Activated CD8-positive, alpha-beta T cell treated with anti-CD3 and anti-CD28 coated beads, Interleukin-2, amount 10 ng/mL, durations not matched to agents 7 days and 5 days (primary cell): ENCODE results near the gene LSAMP. TPM values are rescaled to one million over a fixed set of nuclear protein-coding genes. Genes with fewer than 3 reads are reported as not detected.
"Not testable (repeated sequence)": the region's sequence is repeated elsewhere in the genome, so short reads cannot be mapped to it uniquely, and the experiment has no call there.

Experiments
- ATAC-seq: fragments of 150-1000 bp; cut with Tn5 transposase; one replicate; pipeline ENCODE4 v1.10.0; 2021; ENCODE audit warnings: moderate library complexity
- CTCF ChIA-PET: fragments of 350-600 bp; sonication (Branson Sonifier 250); formaldehyde crosslinking; loops from one replicate; lab custom pipeline; 2021; ENCODE audit warnings: antibody characterized with exemption; lab: Charles Lee
- POLR2A ChIA-PET: fragments of 350-600 bp; sonication (Branson Sonifier 250); formaldehyde crosslinking; loops from one replicate; lab custom pipeline; 2021; ENCODE audit warnings: antibody characterized with exemption; lab: Charles Lee
- DNase-seq: peaks from one replicate; pipeline ENCODE4 v3.0.0-alpha.2; 2020
- H3K27ac Mint-ChIP-seq: one replicate; pipeline ENCODE4 v1.8.0; 2021; ENCODE audit warnings: mild to moderate bottlenecking, mixed read lengths
- H3K27me3 Mint-ChIP-seq: one replicate; pipeline ENCODE4 v1.8.0; 2021; ENCODE audit warnings: low read depth, mixed read lengths
- H3K36me3 Mint-ChIP-seq: one replicate; pipeline ENCODE4 v1.8.0; 2021; ENCODE audit warnings: low read depth, mixed read lengths
- H3K4me1 Mint-ChIP-seq: one replicate; pipeline ENCODE4 v1.8.0; 2021; ENCODE audit warnings: low read depth, mixed read lengths
- H3K4me3 Mint-ChIP-seq: one replicate; pipeline ENCODE4 v1.8.0; 2021; ENCODE audit warnings: mild to moderate bottlenecking, mixed read lengths
- H3K9me3 Mint-ChIP-seq: one replicate; pipeline ENCODE4 v1.8.0; 2022; ENCODE audit warnings: mixed read lengths; ENCODE audit not compliant: insufficient read depth
- total RNA-seq, 2 experiments: library from RNA; stranded (reverse); gene quantifications; one replicate each; pipeline ENCODE4 v1.2.3, GENCODE V29; 2021

LSAMP gene
- total RNA-seq, 2 experiments from 2014 or later = not detected

- H3K4me1 Mint-ChIP-seq = no peaks in the 10 kb centered on the region
- no peak for DNase-seq
- CTCF ChIA-PET = no interaction called here
- no peak for ATAC-seq
- H3K36me3 Mint-ChIP-seq = no peaks in the 10 kb centered on the region
- no peak overlapping the region for H3K27ac Mint-ChIP-seq
- no peaks in the 10 kb centered on the region for H3K9me3 Mint-ChIP-seq
- POLR2A ChIA-PET = no interaction called here
- no peak overlapping the region for H3K4me3 Mint-ChIP-seq
- H3K27me3 Mint-ChIP-seq = peaks cover 22% of the 10 kb centered on the region
These were observed 644.7 kb downstream of the LSAMP start for GRCh38 chr3:115800489-115801075.

- H3K4me1 Mint-ChIP-seq, H3K36me3 Mint-ChIP-seq, CTCF ChIA-PET, DNase-seq, POLR2A ChIA-PET, H3K9me3 Mint-ChIP-seq, ATAC-seq, H3K27ac Mint-ChIP-seq, H3K4me3 Mint-ChIP-seq: not testable (repeated sequence)
- H3K27me3 Mint-ChIP-seq = peaks cover 22% of the 10 kb centered on the region
These were observed 645.2 kb downstream of the LSAMP start for GRCh38 chr3:115800065-115800464.

GRCh38 chr3:115792206-115792955 is 652.9 kb downstream of the LSAMP start:
- Mint-ChIP-seq H3K9me3 (no peaks in the 10 kb centered on the region), H3K4me3 (peak overlapping the region; percentile 61), H3K4me1 (peaks cover 25% of the 10 kb centered on the region), H3K36me3 (no peaks in the 10 kb centered on the region), H3K27me3 (no peaks in the 10 kb centered on the region), H3K27ac (peak overlapping the region; percentile 93)
- ChIA-PET POLR2A (interaction anchor here (0.6 to 1.0 kb wide), 2 partner anchors 9 to 84 kb away, joined by 3 read pairs; no protein-coding TSS in a partner anchor), CTCF (interaction anchor here (1.1 to 1.7 kb wide), 3 partner anchors 8 to 27 kb away, joined by 4 to 8 read pairs (median 5); no protein-coding TSS in a partner anchor)
- peak; percentile 63 for DNase-seq
- ATAC-seq = peak; percentile 93

- H3K27ac Mint-ChIP-seq = peak overlapping the region; percentile 93
These were observed 653.8 kb downstream of the LSAMP start for GRCh38 chr3:115791271-115792153.

GRCh38 chr3:115790759-115791158 is 654.5 kb downstream of the LSAMP start:
- no peaks in the 10 kb centered on the region for H3K9me3 Mint-ChIP-seq
- no peaks in the 10 kb centered on the region for H3K36me3 Mint-ChIP-seq
- ChIA-PET POLR2A (no interaction called here), CTCF (no interaction called here)
- ATAC-seq (peak; percentile 60), DNase-seq (peak; percentile 39)
- peaks cover 2% of the 10 kb centered on the region for H3K27me3 Mint-ChIP-seq
- H3K4me3 Mint-ChIP-seq = no peak overlapping the region
- H3K4me1 Mint-ChIP-seq = peaks cover 25% of the 10 kb centered on the region
- H3K27ac Mint-ChIP-seq = no peak overlapping the region

More at GRCh38 chr3:115791271-115792153, 653.8 kb downstream of the LSAMP start:
- CTCF ChIA-PET = interaction anchor here (1.1 to 1.7 kb wide), 3 partner anchors 8 to 28 kb away, joined by 4 to 8 read pairs (median 5); no protein-coding TSS in a partner anchor
- DNase-seq, H3K27me3 Mint-ChIP-seq, H3K36me3 Mint-ChIP-seq, H3K9me3 Mint-ChIP-seq, ATAC-seq: not testable (repeated sequence)
- POLR2A ChIA-PET = interaction anchor here (0.6 to 1.0 kb wide), 2 partner anchors 8 to 85 kb away, joined by 3 read pairs; no protein-coding TSS in a partner anchor
- Mint-ChIP-seq H3K4me1 (peaks cover 25% of the 10 kb centered on the region), H3K4me3 (peak overlapping the region; percentile 61)

- ChIA-PET POLR2A (no interaction called here), CTCF (interaction anchor here (0.6 to 1.4 kb wide), 2 partner anchors 30 to 643 kb away, joined by 3 to 5 read pairs; no protein-coding TSS in a partner anchor)
- peaks cover 35% of the 10 kb centered on the region for H3K4me1 Mint-ChIP-seq
- H3K27ac Mint-ChIP-seq = no peak overlapping the region
- no peak overlapping the region for H3K4me3 Mint-ChIP-seq
- no peak for DNase-seq
- H3K27me3 Mint-ChIP-seq = peaks cover 2% of the 10 kb centered on the region
- no peak for ATAC-seq
- no peaks in the 10 kb centered on the region for H3K9me3 Mint-ChIP-seq
- no peaks in the 10 kb centered on the region for H3K36me3 Mint-ChIP-seq
These were observed 655.8 kb downstream of the LSAMP start for GRCh38 chr3:115789481-115789880.

- Mint-ChIP-seq H3K9me3 (no peaks in the 10 kb centered on the region), H3K27ac (no peak overlapping the region), H3K36me3 (no peaks in the 10 kb centered on the region), H3K4me3 (no peak overlapping the region), H3K27me3 (peaks cover 2% of the 10 kb centered on the region), H3K4me1 (peaks cover 38% of the 10 kb centered on the region)
- ATAC-seq (no peak), DNase-seq (no peak)
- POLR2A ChIA-PET = no interaction called here
- CTCF ChIA-PET = interaction anchor here (0.6 to 1.4 kb wide), 3 partner anchors 30 to 643 kb away, joined by 3 to 5 read pairs (median 3); no protein-coding TSS in a partner anchor
These were observed 656.3 kb downstream of the LSAMP start for GRCh38 chr3:115788921-115789470.

- ChIA-PET CTCF (no interaction called here), POLR2A (no interaction called here)
- H3K9me3 Mint-ChIP-seq = no peaks in the 10 kb centered on the region
- no peak overlapping the region for H3K4me3 Mint-ChIP-seq
- no peak for ATAC-seq
- no peak overlapping the region for H3K27ac Mint-ChIP-seq
- no peak for DNase-seq
- no peaks in the 10 kb centered on the region for H3K36me3 Mint-ChIP-seq
- peaks cover 2% of the 10 kb centered on the region for H3K27me3 Mint-ChIP-seq
- peaks cover 30% of the 10 kb centered on the region for H3K4me1 Mint-ChIP-seq
These were observed 657.5 kb downstream of the LSAMP start for GRCh38 chr3:115787818-115788217.

- CTCF ChIA-PET = interaction anchor here (0.7 to 3.0 kb wide), 4 partner anchors 29 to 694 kb away, joined by 3 to 19 read pairs (median 10); no protein-coding TSS in a partner anchor
- no peaks in the 10 kb centered on the region for H3K9me3 Mint-ChIP-seq
- H3K36me3 Mint-ChIP-seq = no peaks in the 10 kb centered on the region
- no peak overlapping the region for H3K27ac Mint-ChIP-seq
- H3K4me3 Mint-ChIP-seq = no peak overlapping the region
- POLR2A ChIA-PET = no interaction called here
- DNase-seq = no peak
- H3K27me3 Mint-ChIP-seq = peaks cover 2% of the 10 kb centered on the region
- H3K4me1 Mint-ChIP-seq = peaks cover 15% of the 10 kb centered on the region
- no peak for ATAC-seq
These were observed 659.5 kb downstream of the LSAMP start for GRCh38 chr3:115785782-115786181.

- DNase-seq (no peak), ATAC-seq (no peak)
- H3K9me3 Mint-ChIP-seq = no peaks in the 10 kb centered on the region
- ChIA-PET POLR2A (interaction anchor here (0.6 to 1.0 kb wide), 2 partner anchors 27 to 638 kb away, joined by 4 to 5 read pairs; no protein-coding TSS in a partner anchor), CTCF (interaction anchor here (0.6 to 3.0 kb wide), 31 partner anchors 7 to 958 kb away, joined by 3 to 22 read pairs (median 5); no protein-coding TSS in a partner anchor)
- H3K27me3 Mint-ChIP-seq = peaks cover 2% of the 10 kb centered on the region
- no peaks in the 10 kb centered on the region for H3K36me3 Mint-ChIP-seq
- peak overlapping the region; percentile 98 for H3K27ac Mint-ChIP-seq
- peak overlapping the region; percentile 86 for H3K4me3 Mint-ChIP-seq
- H3K4me1 Mint-ChIP-seq = peaks cover 12% of the 10 kb centered on the region
These were observed 660.3 kb downstream of the LSAMP start for GRCh38 chr3:115784739-115785536.
